H9 (cell line): Measurements from ENCODE around the gene CSF1R. TPM values are rescaled to one million over a fixed set of nuclear protein-coding genes. Genes with fewer than 3 reads are reported as not detected.

Experiments used
- DNase-seq: peaks from one replicate; pipeline ENCODE4 v3.0.0-alpha.2; 2017
- H2AFZ ChIP-seq: one replicate; pipeline ENCODE4 v1.6.1; 2013; ENCODE audit warnings: mild to moderate bottlenecking, low read length, control low read depth, moderate library complexity
- H2AK5ac ChIP-seq: 2 replicates; pipeline ENCODE4 v1.6.1; 2013; ENCODE audit warnings: low read length, control low read depth, mixed read lengths; ENCODE audit not compliant: insufficient read length
- H2BK120ac ChIP-seq: one replicate; pipeline ENCODE4 v1.6.1; 2013; ENCODE audit warnings: low read depth, mild to moderate bottlenecking, low read length, control low read depth, inconsistent platforms; ENCODE audit not compliant: poor library complexity, severe bottlenecking
- H2BK12ac ChIP-seq: 2 replicates; pipeline ENCODE4 v1.6.1; 2013; ENCODE audit warnings: low read length, control low read depth, mixed read lengths, low read depth; ENCODE audit not compliant: insufficient read length
- H2BK15ac ChIP-seq: 2 replicates; pipeline ENCODE4 v1.6.1; 2013; ENCODE audit warnings: low read depth, low read length, control low read depth
- H2BK20ac ChIP-seq: one replicate; pipeline ENCODE4 v1.6.1; 2013; ENCODE audit warnings: low read depth, mild to moderate bottlenecking, low read length, control low read depth, inconsistent platforms; ENCODE audit not compliant: poor library complexity, severe bottlenecking
- H2BK5ac ChIP-seq: 2 replicates; pipeline ENCODE4 v1.6.1; 2013; ENCODE audit warnings: low read length, control low read depth, mixed read lengths; ENCODE audit not compliant: insufficient read length
- H3K14ac ChIP-seq: 2 replicates; pipeline ENCODE4 v1.6.1; 2013; ENCODE audit warnings: low read length, control low read depth; ENCODE audit not compliant: insufficient read depth
- H3K18ac ChIP-seq: 2 replicates; pipeline ENCODE4 v1.6.1; 2013; ENCODE audit warnings: low read depth, mild to moderate bottlenecking, mixed read lengths, low read length, control low read depth; ENCODE audit not compliant: insufficient read length
- H3K23ac ChIP-seq: 2 replicates; pipeline ENCODE4 v1.6.1; 2013; ENCODE audit warnings: low read length, control low read depth, mixed read lengths, low read depth; ENCODE audit not compliant: insufficient read length
- H3K23me2 ChIP-seq: 2 replicates; pipeline ENCODE4 v1.6.1; 2013; ENCODE audit warnings: low read depth, mild to moderate bottlenecking, mixed read lengths, low read length, control low read depth; ENCODE audit not compliant: insufficient read length, poor library complexity, severe bottlenecking
- H3K27ac ChIP-seq: 2 replicates; pipeline ENCODE4 v1.5.1; 2013; ENCODE audit warnings: low read length, control low read depth, mixed read lengths, low read depth; ENCODE audit not compliant: insufficient read length
- H3K27me3 ChIP-seq: 2 replicates; pipeline ENCODE4 v1.6.1; 2013; ENCODE audit warnings: low read length, control low read depth, inconsistent platforms; ENCODE audit not compliant: insufficient read depth
- H3K4ac ChIP-seq: 2 replicates; pipeline ENCODE4 v1.6.1; 2013; ENCODE audit warnings: low read depth, mild to moderate bottlenecking, control low read depth, inconsistent platforms, low read length, moderate library complexity
- H3K4me1 ChIP-seq: 2 replicates; pipeline ENCODE4 v1.6.1; 2013; ENCODE audit warnings: low read length, control low read depth, inconsistent platforms; ENCODE audit not compliant: insufficient read depth
- H3K4me2 ChIP-seq: 2 replicates; pipeline ENCODE4 v1.6.1; 2013; ENCODE audit warnings: low read length, control low read depth, mixed read lengths; ENCODE audit not compliant: insufficient read length, insufficient read depth
- H3K56ac ChIP-seq: 2 replicates; pipeline ENCODE4 v1.6.1; 2013; ENCODE audit warnings: low read depth, mild to moderate bottlenecking, mixed read lengths, low read length, control low read depth; ENCODE audit not compliant: insufficient read length
- H3K79me1 ChIP-seq: 2 replicates; pipeline ENCODE4 v1.6.1; 2013; ENCODE audit warnings: low read depth, mild to moderate bottlenecking, moderate library complexity, low read length, control low read depth, inconsistent platforms; ENCODE audit not compliant: insufficient read depth, poor library complexity, severe bottlenecking
- H3K79me2 ChIP-seq: 2 replicates; pipeline ENCODE4 v1.6.1; 2013; ENCODE audit warnings: low read length, control low read depth, inconsistent platforms; ENCODE audit not compliant: insufficient read depth
- H3K9ac ChIP-seq: 2 replicates; pipeline ENCODE4 v1.6.1; 2013; ENCODE audit warnings: low read length, control low read depth, mixed read lengths; ENCODE audit not compliant: insufficient read length; ENCODE audit errors: extremely low read depth
- H3K9me3 ChIP-seq: one replicate; pipeline ENCODE4 v1.6.1; 2013; ENCODE audit warnings: low read depth, low read length, inconsistent platforms; ENCODE audit not compliant: control insufficient read depth
- H3T11ph ChIP-seq: one replicate; pipeline ENCODE4 v1.6.1; 2013; ENCODE audit warnings: mild to moderate bottlenecking, low read length, control low read depth, inconsistent platforms
- H4K20me1 ChIP-seq: one replicate; pipeline ENCODE4 v1.6.1; 2013; ENCODE audit not compliant: control insufficient read depth, insufficient read length, insufficient read depth
- H4K5ac ChIP-seq: 2 replicates; pipeline ENCODE4 v1.6.1; 2013; ENCODE audit warnings: low read depth, mild to moderate bottlenecking, mixed read lengths, low read length, control low read depth; ENCODE audit not compliant: insufficient read length
- H4K8ac ChIP-seq: replicated peaks from 2 replicates; pipeline ENCODE4 v1.6.1; 2013; ENCODE audit warnings: low read length, control low read depth, mixed read lengths, low read depth; ENCODE audit not compliant: insufficient read length
- H4K91ac ChIP-seq: 2 replicates; pipeline ENCODE4 v1.6.1; 2013; ENCODE audit warnings: low read depth, mild to moderate bottlenecking, moderate library complexity, mixed read lengths, low read length, control low read depth; ENCODE audit not compliant: insufficient read length
- H3K27ac Mint-ChIP-seq, 3 experiments: 2 replicates in 2 of 3; 3 replicates in 1 of 3; pipeline ENCODE4 v1.8.0; 2020 to 2021; ENCODE audit warnings: mixed read lengths in 3 of 3, mild to moderate bottlenecking in 1 of 3, moderate library complexity in 1 of 3
- H3K27me3 Mint-ChIP-seq: 2 replicates; pipeline ENCODE4 v1.8.0; 2021; ENCODE audit warnings: low read depth, mild to moderate bottlenecking, moderate library complexity, mixed read lengths
- H3K36me3 Mint-ChIP-seq, 3 experiments: 2 replicates in 2 of 3; 3 replicates in 1 of 3; pipeline ENCODE4 v1.8.0; 2020 to 2021; ENCODE audit warnings: low read depth in 3 of 3, mixed read lengths in 3 of 3; ENCODE audit not compliant: insufficient read depth in 1 of 3
- H3K4me1 Mint-ChIP-seq, 2 experiments: 2 replicates each; pipeline ENCODE4 v1.8.0; 2020; ENCODE audit warnings: mixed read lengths in 2 of 2
- H3K4me3 Mint-ChIP-seq, 2 experiments: 2 replicates in 1 of 2; 3 replicates in 1 of 2; pipeline ENCODE4 v1.8.0; 2020 to 2021; ENCODE audit warnings: mild to moderate bottlenecking in 2 of 2, mixed read lengths in 2 of 2, moderate library complexity in 1 of 2
- H3K9me3 Mint-ChIP-seq, 2 experiments: 2 replicates in 1 of 2; 3 replicates in 1 of 2; pipeline ENCODE4 v1.8.0; 2020; ENCODE audit warnings: mild to moderate bottlenecking in 2 of 2, mixed read lengths in 2 of 2, moderate library complexity in 1 of 2
- WGBS: extraction: QIAGEN DNeasy Blood & Tissue Kit; methylation state at CpG from one replicate; pipeline ENCODE4 v1.1.7; 2013; ENCODE audit warnings: missing lambda C conversion rate, low lambda C conversion rate, mixed read lengths; ENCODE audit not compliant: insufficient read length; ENCODE audit errors: extremely low coverage; 5-methylcytosine and 5-hydroxymethylcytosine counted together
- total RNA-seq: library from RNA; stranded (reverse); gene quantifications from 2 replicates; pipeline ENCODE4 v1.2.1, GENCODE V29; 2021
- TF ChIP-seq, protein P1 (sequence below): fragments of 200-600 bp; sonication (generic); conservative IDR thresholded peaks from 3 replicates; pipeline ENCODE4 v1.8.0; 2021; ENCODE audit warnings: antibody characterized with exemption, mild to moderate bottlenecking

Gene CSF1R
- total RNA-seq, 1 experiment from 2014 or later = 0.13 TPM

DNA sequence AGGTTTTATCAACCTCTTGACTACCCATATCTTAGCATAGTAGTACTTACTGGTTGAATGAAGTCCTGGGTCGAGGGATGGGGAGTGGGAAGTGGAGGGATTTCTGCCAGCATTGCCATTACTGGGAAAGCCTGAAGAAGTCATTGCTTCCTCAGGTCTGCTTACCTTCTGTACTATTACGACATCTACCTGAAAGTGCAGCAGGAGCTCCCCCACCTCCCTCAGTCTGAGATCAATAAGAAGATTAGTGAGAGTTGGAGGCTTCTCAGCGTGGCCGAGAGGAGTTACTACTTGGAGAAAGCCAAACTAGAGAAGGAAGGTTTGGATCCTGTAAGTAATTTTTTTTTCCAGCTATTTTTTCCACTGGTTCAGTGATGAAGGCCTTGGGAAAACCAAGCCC lies 80.0 kb downstream of the CSF1R start:
- TF ChIP-seq, protein P1, sequence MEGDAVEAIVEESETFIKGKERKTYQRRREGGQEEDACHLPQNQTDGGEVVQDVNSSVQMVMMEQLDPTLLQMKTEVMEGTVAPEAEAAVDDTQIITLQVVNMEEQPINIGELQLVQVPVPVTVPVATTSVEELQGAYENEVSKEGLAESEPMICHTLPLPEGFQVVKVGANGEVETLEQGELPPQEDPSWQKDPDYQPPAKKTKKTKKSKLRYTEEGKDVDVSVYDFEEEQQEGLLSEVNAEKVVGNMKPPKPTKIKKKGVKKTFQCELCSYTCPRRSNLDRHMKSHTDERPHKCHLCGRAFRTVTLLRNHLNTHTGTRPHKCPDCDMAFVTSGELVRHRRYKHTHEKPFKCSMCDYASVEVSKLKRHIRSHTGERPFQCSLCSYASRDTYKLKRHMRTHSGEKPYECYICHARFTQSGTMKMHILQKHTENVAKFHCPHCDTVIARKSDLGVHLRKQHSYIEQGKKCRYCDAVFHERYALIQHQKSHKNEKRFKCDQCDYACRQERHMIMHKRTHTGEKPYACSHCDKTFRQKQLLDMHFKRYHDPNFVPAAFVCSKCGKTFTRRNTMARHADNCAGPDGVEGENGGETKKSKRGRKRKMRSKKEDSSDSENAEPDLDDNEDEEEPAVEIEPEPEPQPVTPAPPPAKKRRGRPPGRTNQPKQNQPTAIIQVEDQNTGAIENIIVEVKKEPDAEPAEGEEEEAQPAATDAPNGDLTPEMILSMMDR = no peak

More for the DNA sequence above, 80.0 kb downstream of the CSF1R start:
- H3K23ac ChIP-seq = no peak overlapping the region
- H2BK15ac ChIP-seq = no peak overlapping the region
- H2BK5ac ChIP-seq = no peak overlapping the region
- no CpG with 5 or more reads among the region's 4 CpGs for WGBS
- H4K91ac ChIP-seq = no peak overlapping the region
- no peaks in the 10 kb centered on the region for H3K79me1 ChIP-seq
- no peak overlapping the region for H2BK20ac ChIP-seq
- H4K8ac ChIP-seq = no peak overlapping the region
- H3K56ac ChIP-seq = no peak overlapping the region
- H3K4me1 Mint-ChIP-seq = peaks cover 8 to 13% of the 10 kb centered on the region in 2 experiments
- no peak overlapping the region for H3K18ac ChIP-seq
- H2BK12ac ChIP-seq = no peak overlapping the region
- no peaks in the 10 kb centered on the region for H3K27me3 ChIP-seq
- no peak overlapping the region for H3K14ac ChIP-seq
- no peak for DNase-seq
- H3K9me3 Mint-ChIP-seq = no peaks in the 10 kb centered on the region
- H3K4me2 ChIP-seq = no peak overlapping the region
- peaks cover 26 to 50% (median 43%) of the 10 kb centered on the region in 3 experiments; a peak in 6 of 7 replicates for H3K36me3 Mint-ChIP-seq
- H4K20me1 ChIP-seq = no peaks in the 10 kb centered on the region
- peaks cover 3% of the 10 kb centered on the region for H3K23me2 ChIP-seq
- peaks cover under 1% of the 10 kb centered on the region; the same call in 1 of the 2 replicates for H3K4me1 ChIP-seq
- no peak overlapping the region for H2BK120ac ChIP-seq
- H3T11ph ChIP-seq = no peak overlapping the region
- no peak overlapping the region for H2AK5ac ChIP-seq
- no peak overlapping the region for H4K5ac ChIP-seq
- H3K27ac Mint-ChIP-seq = no peak overlapping the region
- no peaks in the 10 kb centered on the region for H3K9me3 ChIP-seq
- H3K27ac ChIP-seq = no peak overlapping the region
- no peaks in the 10 kb centered on the region for H3K27me3 Mint-ChIP-seq
- H3K9ac ChIP-seq = no peak overlapping the region
- no peak overlapping the region for H3K4me3 Mint-ChIP-seq
- no peaks in the 10 kb centered on the region; the same call in 1 of the 2 replicates for H3K79me2 ChIP-seq
- no peak overlapping the region for H2AFZ ChIP-seq
- no peak overlapping the region for H3K4ac ChIP-seq

Other genes starting within 250 kb of the CSF1R start
- gene PDE6A, start 141.8 kb downstream of the CSF1R start, total RNA-seq = not detected in 2 replicates
- gene SLC26A2, start 125.8 kb downstream of the CSF1R start, total RNA-seq = 5.9 and 6.1 TPM in 2 replicates
- gene TIGD6, start 85.9 kb downstream of the CSF1R start, total RNA-seq = 1.2 and 1.8 TPM in 2 replicates
- gene HMGXB3, start 85.8 kb downstream of the CSF1R start, total RNA-seq = 23.8 and 26.9 TPM in 2 replicates
- gene PDGFRB, start 69.3 kb upstream of the CSF1R start, total RNA-seq = 2.2 and 3.9 TPM in 2 replicates
- 0.22 TPM in 1 of 2 replicates, not detected in the other for gene CDX1, start 80.2 kb upstream of the CSF1R start, total RNA-seq
- gene SLC6A7, start 103.5 kb upstream of the CSF1R start, total RNA-seq = not detected in 2 replicates
- 0.15 and 0.33 TPM in 2 replicates for gene CAMK2A, start 203.2 kb upstream of the CSF1R start, total RNA-seq
- gene ARSI, start 216.4 kb upstream of the CSF1R start, total RNA-seq = 1.3 and 1.7 TPM in 2 replicates